ENCODE results near the gene TNFAIP8L1. TPM values are rescaled to one million over a fixed set of nuclear protein-coding genes. Genes with fewer than 3 reads are reported as not detected.

The TNFAIP8L1 gene
- total RNA-seq, 4 donors from 2014 or later, result 1.8 to 6.3 (median 3.1) TPM

DNA sequence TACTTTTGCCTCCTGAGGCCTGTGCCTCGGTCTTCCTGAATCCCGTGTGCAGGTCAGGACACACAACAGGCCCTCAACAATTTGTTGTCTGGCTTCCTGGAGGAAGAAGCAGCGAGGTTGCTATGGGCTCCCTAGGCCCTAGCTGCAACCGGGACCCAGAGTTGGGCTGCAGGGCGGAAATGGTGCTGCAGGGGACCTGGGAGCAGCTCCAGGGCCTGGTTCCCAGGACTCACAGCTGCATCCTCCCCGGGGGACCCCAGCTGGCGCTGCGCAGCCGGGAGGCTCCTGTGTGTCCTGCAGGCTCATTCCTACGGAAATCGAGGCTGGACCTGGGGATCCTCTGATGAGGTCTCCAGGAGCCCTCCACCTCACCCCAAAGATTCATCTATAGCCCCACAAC is 999 bp upstream of the TNFAIP8L1 start:
- no peak for ATAC-seq (ENCODE audit: low FRiP score)
- TF ChIP-seq, protein P1, sequence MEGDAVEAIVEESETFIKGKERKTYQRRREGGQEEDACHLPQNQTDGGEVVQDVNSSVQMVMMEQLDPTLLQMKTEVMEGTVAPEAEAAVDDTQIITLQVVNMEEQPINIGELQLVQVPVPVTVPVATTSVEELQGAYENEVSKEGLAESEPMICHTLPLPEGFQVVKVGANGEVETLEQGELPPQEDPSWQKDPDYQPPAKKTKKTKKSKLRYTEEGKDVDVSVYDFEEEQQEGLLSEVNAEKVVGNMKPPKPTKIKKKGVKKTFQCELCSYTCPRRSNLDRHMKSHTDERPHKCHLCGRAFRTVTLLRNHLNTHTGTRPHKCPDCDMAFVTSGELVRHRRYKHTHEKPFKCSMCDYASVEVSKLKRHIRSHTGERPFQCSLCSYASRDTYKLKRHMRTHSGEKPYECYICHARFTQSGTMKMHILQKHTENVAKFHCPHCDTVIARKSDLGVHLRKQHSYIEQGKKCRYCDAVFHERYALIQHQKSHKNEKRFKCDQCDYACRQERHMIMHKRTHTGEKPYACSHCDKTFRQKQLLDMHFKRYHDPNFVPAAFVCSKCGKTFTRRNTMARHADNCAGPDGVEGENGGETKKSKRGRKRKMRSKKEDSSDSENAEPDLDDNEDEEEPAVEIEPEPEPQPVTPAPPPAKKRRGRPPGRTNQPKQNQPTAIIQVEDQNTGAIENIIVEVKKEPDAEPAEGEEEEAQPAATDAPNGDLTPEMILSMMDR (IDR thresholded peaks at IDR 0.05), result no peak
- no peak for DNase-seq (ENCODE audit: low spot score)

DNA sequence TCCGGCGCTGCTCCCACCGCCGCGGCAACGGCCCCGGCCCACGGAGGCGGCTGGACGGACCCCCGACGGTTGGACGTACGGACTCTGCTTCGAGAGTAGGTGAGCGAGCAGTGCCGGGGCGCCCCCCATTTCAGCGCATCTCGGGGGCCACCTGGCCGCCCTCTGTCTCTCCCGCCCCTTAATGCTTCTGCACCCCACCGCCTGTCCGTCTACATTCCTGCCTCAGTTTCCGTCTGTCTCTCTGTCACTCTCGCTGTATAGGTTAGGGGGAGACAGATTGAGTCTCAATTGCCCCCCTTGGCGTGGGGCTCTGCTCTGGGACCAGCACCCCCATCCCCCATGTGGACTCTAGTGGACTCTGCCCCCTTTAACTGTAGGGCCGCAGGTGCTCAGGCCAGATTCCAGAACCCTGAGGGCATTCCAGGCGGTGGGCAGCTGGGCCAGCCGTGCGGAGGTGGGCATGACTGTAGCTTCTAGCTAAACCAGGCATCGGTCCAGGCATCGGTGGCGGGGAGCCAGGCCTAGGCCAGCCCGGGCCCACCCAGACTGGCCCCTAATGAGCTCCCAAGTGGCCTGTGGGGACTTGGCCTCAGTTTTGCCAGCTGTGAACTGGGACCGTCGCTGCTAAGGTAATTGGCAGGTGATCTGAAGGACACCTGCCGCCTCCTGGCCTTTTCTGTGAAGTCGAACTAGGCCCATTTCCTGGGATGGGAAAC is 373 bp downstream of the TNFAIP8L1 start:
- TF ChIP-seq, protein P1 (IDR thresholded peaks at IDR 0.05), result no peak
- DNase-seq (ENCODE audit: low spot score), result no peak
- no peak for ATAC-seq (ENCODE audit: low FRiP score)

DNA sequence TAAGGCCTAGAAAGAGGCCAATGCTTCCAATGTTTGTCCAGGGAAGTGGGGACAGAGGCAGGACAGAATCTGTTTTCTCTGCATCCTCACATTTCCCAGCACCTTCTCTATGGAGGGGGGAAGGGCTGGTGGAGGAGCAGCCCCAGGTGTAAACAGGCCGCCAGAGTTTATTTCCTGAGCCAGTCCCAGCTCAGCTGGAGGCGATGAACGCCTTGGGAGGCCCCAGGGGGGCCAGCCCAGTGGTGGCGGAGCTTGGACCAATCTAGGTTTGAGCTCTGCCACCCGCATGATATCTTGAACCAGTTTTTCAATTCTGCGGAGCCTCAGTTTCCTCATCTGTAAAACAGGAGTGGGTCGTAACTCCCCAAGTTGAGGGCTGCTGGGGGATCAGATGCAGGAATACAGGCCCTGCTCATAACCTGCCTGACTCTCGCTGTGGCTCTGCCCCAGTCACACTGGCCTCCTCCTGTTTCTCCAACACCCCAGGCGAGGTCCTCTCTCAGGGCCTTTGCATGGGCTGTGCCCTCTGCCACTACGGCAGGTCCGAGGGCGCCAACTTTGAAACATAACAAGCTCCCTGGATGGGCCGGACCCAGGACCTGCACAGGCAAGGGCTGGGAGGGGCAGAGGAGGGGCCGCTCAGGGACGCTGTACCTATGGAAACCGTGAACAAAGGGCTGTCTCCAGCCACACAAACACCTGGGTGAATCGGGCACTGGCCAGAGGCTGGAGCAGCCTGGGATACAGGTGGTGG is 1.1 kb downstream of the TNFAIP8L1 start:
- TF ChIP-seq, protein P1 (IDR thresholded peaks at IDR 0.05), result no peak
- no peak for DNase-seq (ENCODE audit: low spot score)
- no peak for ATAC-seq (ENCODE audit: low FRiP score)

DNA sequence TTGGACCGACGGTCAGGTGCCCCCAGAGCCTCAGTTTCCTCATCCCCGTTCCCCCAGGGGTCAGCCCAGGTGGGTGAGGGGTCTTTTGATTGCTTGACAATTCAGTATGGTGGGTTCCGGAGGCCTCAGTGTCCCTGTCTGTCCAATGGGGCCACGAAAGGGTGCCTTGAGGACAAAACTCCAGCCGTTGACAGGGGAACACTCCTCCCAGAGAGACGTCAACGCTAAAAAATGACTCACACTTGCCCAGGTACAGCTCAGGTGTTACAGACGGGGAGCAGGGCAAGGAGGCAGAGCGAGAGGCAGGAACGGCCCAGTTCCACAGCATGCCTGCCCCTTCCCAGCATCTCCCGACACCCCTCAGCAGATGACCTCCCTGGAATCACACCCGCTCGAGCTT is 1.8 kb downstream of the TNFAIP8L1 start:
- DNase-seq (ENCODE audit: low spot score), result no peak
- TF ChIP-seq, protein P1 (IDR thresholded peaks at IDR 0.05), result no peak

DNA sequence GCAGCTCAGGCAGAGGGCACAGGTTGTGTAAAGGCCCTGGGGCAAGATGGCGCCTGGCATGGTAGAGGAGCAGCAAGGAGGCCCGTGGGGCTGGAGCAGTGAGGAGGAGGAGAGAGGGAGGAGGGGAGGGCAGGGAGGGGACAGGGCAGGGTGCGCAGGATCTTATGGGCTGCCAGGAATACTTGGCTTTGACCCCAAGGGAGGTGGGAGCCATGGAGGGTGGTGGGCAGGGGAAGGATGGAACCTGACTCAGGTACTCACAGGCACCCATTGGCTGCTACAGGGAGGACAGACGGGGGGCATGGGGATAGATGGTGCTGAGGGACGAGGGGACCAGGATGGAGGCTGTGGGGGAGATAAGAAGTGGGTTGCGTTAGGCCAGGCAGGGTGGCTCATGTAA is 3.3 kb downstream of the TNFAIP8L1 start:
- DNase-seq (ENCODE audit: low spot score), result no peak
- TF ChIP-seq, protein P1 (IDR thresholded peaks at IDR 0.05), result no peak
- no peak for ATAC-seq (ENCODE audit: low FRiP score)

More for the DNA sequence above, 1.8 kb downstream of the TNFAIP8L1 start:
- no peak for ATAC-seq (ENCODE audit: low FRiP score)

DNA sequence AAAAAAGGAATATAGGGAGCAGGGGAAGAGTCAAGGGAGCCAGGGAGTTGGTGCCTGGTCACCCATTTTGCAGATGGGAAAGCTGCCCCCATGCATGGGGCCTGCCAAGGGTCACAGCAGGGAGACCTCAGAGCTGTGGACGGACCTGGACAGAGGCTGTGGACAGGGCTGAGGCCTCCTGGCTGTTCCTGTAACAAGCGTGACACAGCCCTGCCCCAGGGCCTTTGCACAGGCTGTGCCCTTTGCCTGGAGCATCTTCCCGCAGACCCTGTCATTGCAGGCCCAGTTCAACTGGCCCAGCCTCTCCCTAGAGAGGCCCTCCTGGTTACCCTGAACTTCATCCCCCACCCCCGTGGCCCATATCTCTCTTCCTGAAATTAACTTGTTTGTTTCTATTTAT is 6.4 kb downstream of the TNFAIP8L1 start:
- no peak for DNase-seq (ENCODE audit: low spot score)
- ATAC-seq (ENCODE audit: low FRiP score), result no peak
- TF ChIP-seq, protein P1 (IDR thresholded peaks at IDR 0.05), result no peak

Data from omental fat pad (tissue), 4 donors.